ENCODE measurements around the gene FGF23.

DNA sequence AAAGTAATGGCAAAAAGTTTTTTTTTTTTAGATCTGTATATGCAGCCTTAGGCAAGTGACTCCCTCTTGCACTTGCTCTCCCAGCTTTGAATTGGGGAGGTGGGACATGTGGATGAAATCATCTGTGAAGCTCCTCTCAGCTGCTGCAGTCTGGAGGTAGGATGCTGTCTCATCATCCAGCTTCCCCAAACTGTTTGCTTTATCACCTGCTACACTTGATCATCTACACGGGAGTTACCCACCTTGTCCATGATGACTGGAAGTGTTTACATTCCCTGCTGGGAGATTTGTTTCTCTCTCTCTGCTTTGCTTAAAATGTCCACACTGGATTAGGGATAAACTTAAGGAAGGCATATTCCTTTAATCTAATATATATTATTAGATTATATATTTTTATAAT, 8.5 kb upstream of the FGF23 start:
- TF ChIP-seq POLR2A (IDR thresholded peaks at IDR 0.05; ENCODE audit: low read depth, low read length) (no peak), POLR2AphosphoS5 (IDR thresholded peaks at IDR 0.05; ENCODE audit: low read depth, low read length) (no peak)

Measured in GM12891 (cell line).